Muscle of back (tissue), 11 donors: Measurements from ENCODE around the gene MYH13. TPM values are rescaled to one million over a fixed set of nuclear protein-coding genes. Genes with fewer than 3 reads are reported as not detected.

Source experiments
- DNase-seq, 3 donors: peaks; one replicate each; pipeline versions ENCODE4 v3.0.0 to v3.0.0-alpha.2; 2013
- polyA plus RNA-seq, 10 donors: library from polyadenylated mRNA; unstranded; fragments of 120-200 nt; gene quantifications; one replicate each; pipeline ENCODE4 v1.2.1, GENCODE V29; 2013; ENCODE audit not compliant: insufficient read length in 10 of 10

MYH13 gene
- polyA plus RNA-seq, 10 donors: 0.45 to 1.5 (median 0.68) TPM

DNA sequence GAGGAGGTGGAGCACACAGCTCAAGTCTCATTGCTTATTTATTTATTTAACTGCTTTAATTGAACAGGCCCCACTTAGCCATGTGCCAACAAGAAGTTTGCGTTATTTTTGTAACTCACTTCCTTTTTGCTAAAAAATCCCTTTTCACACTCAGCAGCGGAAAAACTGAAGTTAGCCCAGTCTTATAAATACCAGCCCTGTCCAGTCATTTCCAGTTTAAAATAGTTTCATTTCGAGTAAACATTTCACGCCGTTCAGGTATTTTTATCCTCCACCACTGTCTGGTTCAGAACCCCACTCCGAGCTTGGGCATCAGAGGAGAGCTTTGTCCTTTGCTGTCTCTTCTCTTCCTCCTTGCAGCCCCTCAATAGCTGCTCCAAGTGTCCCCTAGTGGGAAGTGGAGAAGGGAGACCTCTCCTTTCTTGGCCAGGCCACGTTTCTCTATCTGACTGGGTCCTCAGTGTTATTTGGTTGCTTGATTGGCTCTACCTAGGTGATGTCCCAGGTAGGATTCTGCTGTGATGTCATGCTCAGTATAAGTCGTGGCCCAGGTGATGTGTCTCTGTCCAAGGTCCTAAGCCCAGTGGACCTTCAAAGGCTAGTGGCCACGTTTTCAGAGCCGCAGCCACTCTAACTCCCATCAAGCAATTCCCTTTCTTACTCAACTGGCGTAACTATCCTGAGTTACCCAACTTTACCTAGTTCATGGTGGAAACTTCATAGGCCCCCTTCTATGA is 121.4 kb downstream of the MYH13 start:
- DNase-seq: no peak

Other genes with a start within 250 kb of the MYH13 start
- 10 to 100 TPM; 48.7 to 82.8 (median 58.6) TPM for gene GAS7, start 174.4 kb downstream of the MYH13 start, polyA plus RNA-seq
- 1,000 to 10,000 TPM in 9 of 10 donors, 100 to 1,000 TPM in 1; 436 to 2,760 (median 1,798) TPM for gene MYH8, start 48.9 kb upstream of the MYH13 start, polyA plus RNA-seq
- under 1 TPM; 0.14 to 0.54 (median 0.32) TPM for gene MYH4, start 96.6 kb upstream of the MYH13 start, polyA plus RNA-seq
- 10 to 100 TPM in 9 of 10 donors, 1 to 10 TPM in 1; 5.4 to 40.2 (median 14.4) TPM for gene MYH1, start 145.5 kb upstream of the MYH13 start, polyA plus RNA-seq
- gene MYH2, start 176.7 kb upstream of the MYH13 start, polyA plus RNA-seq: 100 to 1,000 TPM in 2 of 10 donors, 10 to 100 TPM in 8; 16.1 to 124 (median 79.2) TPM